Right ventricle myocardium inferior (tissue), 1 donor: ENCODE measurements around the gene ZNF335. TPM values are rescaled to one million over a fixed set of nuclear protein-coding genes. Genes with fewer than 3 reads are reported as not detected.
A peak's percentile ranks its signal among the peaks of the same experiment; 100 is the strongest.
"Not testable (repeated sequence)": the region's sequence is repeated elsewhere in the genome, so short reads cannot be mapped to it uniquely, and the experiment has no call there.

Experiments
- ATAC-seq: fragments of 200-7000 bp; cut with Tn5 transposase; one replicate; pipeline ENCODE4 v1.9.1; 2020; ENCODE audit warnings: mild to moderate bottlenecking, moderate library complexity
- DNase-seq: peaks from one replicate; pipeline ENCODE4 v3.0.0; 2021; ENCODE audit errors: missing footprints
- intact Hi-C: fragments of 100-400 bp; cut with DNase I; formaldehyde crosslinking; loops from one replicate; pipeline ENCODE4 v1.11.0; 2022
- total RNA-seq: library from RNA; stranded (reverse); fragmentation: NEBNext Ultra II Directional; extraction: Animal tissue kit (Norgen Biotek cat#: 25700); gene quantifications from one replicate; pipeline ENCODE4 v1.2.1, GENCODE V29; 2021
- donor health status: DM: no; HTN: yes; CAD: no; lungs with severe emphysema.

Gene ZNF335
- total RNA-seq, 1 donor from 2014 or later: 9.7 TPM

- intact Hi-C loops: no loop called here
- ATAC-seq (no peak), DNase-seq (peak; percentile 48)
Observed at GRCh38 chr20:45962031-45962755, 9.8 kb downstream of the ZNF335 start.

GRCh38 chr20:45959956-45960630 lies 11.9 kb downstream of the ZNF335 start:
- DNase-seq (no peak), ATAC-seq (no peak)
- intact Hi-C loops: no loop called here

DNA sequence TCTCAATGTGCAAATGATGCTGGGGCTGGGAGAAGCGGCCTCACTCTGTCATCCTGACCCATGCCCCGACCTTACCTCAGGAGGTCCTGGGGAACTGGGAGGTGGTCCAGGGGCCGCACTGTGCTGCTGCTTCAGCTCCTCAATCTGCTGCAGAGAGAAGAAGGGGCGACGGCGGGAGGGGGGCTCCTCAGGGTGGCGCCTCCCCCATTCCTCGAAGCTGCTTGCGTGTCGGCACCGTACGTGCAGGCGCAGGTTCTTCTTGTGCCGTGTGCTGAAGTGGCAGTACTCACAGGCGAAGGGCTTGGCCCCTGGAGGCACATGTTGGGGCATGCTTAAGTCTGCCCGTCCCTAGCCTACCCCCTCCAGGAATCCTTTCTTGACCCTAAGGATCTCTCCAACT lies 12.9 kb downstream of the ZNF335 start:
- intact Hi-C loops: no loop called here
- DNase-seq (peak; percentile 26), ATAC-seq (no peak)

- DNase-seq: no peak
- intact Hi-C loops: no loop called here
- no peak for ATAC-seq
Observed at GRCh38 chr20:45958593-45958992, 13.4 kb downstream of the ZNF335 start.

DNA sequence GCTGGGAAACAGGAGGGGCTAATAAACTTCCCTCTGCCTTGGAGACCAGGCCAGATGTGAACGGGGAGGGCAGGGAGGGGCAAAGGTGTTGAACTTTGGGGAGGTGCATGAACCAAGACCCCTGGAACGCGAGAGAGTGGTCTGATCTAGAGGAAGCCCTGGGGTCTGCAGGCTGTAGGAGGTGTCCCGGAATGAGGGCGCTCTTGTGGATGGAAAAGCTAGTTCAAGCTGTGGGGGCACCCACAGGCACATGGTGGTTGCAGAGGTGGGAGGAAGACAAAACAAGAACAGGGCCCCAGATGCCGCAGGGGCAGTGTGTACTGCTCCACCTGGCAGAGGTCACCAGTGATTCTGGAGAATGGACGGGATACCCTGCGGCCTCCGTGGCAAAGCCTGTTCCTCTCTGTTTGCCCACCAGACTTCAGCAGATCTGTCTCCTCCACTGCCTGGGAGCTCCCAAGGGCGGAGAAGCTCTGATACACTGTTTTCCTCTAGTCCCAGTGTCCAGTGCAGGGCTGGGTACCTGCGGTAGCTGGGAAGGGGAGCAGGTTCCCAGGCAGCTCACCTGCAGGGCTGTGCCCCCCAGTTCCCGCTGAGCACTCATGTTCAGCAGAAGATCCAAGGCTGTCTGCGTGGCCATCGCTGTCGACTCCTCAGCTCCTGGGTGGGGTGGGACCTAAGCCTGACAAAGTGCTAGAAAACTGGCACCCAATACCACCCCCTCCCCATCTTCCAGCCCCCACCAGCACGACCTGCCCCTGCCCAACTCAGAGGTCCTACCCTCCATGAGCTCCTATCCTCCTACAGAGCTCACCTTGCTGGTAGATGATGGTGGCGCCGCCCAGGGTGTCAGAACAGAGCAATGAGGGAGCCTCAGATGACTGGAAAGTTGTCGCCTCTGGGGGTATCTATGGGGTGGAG lies 14.7 kb downstream of the ZNF335 start:
- intact Hi-C loops: no loop called here
- ATAC-seq (no peak), DNase-seq (peak; percentile 44)

- ATAC-seq, intact Hi-C loops, DNase-seq: not testable (repeated sequence)
Observed at GRCh38 chr20:45956326-45956725, 15.7 kb downstream of the ZNF335 start.

GRCh38 chr20:45953672-45954071 lies 18.3 kb downstream of the ZNF335 start:
- DNase-seq (peak; percentile 16), ATAC-seq (no peak)
- intact Hi-C loops: no loop called here

- DNase-seq (peak; percentile 9), ATAC-seq (no peak)
- intact Hi-C loops: no loop called here
Observed at GRCh38 chr20:45952861-45953260, 19.1 kb downstream of the ZNF335 start.

DNA sequence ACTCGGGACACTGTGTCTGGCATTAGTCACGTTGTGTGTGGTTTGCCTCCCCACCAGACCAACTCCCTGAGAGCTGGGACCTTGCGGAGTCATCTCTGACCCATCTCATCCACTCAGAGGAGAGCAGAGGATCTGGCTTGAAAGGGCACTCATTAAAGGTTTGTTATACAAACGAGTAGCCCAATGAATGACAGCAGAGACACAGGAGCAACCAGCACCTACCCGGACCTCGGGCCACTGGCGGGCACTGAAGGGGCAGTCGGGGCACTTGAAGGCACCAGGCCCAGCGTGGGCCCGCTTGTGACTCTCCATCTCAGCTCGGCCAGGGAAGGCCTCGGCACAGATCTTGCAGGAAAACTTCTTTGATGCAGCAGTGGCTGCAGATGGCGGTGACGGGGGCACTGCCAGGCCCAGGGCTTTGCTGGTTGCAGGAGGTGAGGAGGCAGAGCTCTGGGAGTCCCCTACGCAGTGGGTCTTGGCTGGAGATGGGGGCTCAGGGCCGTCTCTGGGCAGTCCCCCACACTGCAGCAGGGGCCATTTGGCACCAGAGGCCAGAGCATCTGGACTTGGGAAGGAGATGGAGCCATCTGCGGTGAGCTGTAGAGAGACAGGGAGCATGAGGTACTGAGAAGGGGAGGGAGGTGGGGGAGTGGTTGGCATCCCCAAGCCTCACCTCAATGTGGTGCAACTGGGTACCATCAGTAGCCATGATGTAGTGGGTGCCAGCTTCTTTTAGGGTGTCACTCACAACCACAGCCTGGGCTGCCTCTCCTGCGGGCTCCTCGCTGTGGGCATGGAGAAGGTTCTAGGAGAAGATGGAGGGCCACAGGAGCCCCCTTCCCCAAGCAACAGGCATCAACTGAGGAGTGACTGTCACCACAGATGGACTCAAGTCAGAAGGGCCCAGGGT lies 19.8 kb downstream of the ZNF335 start:
- DNase-seq: no peak
- ATAC-seq: no peak
- intact Hi-C loops: no loop called here

DNA sequence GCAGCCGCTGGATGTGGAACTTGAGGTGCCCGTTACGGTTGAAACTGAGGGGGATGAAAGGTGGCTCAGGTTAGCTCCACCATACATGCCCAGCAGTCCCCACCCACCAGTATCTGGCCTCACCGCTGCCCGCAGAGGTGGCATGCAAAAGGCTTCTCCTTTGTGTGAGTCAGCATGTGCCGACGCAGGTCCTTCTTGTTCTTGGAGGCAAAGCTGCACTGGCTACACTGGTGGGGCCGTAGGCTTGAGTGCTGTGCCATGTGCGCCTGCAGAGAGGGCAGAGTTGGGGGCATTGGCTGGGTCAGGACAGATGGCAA lies 21.7 kb downstream of the ZNF335 start:
- DNase-seq: peak; percentile 62
- intact Hi-C loops: no loop called here
- ATAC-seq: no peak

GRCh38 chr20:45949542-45950329 lies 22.3 kb downstream of the ZNF335 start:
- ATAC-seq: no peak
- peak; percentile 56 for DNase-seq
- intact Hi-C loops: no loop called here

DNA sequence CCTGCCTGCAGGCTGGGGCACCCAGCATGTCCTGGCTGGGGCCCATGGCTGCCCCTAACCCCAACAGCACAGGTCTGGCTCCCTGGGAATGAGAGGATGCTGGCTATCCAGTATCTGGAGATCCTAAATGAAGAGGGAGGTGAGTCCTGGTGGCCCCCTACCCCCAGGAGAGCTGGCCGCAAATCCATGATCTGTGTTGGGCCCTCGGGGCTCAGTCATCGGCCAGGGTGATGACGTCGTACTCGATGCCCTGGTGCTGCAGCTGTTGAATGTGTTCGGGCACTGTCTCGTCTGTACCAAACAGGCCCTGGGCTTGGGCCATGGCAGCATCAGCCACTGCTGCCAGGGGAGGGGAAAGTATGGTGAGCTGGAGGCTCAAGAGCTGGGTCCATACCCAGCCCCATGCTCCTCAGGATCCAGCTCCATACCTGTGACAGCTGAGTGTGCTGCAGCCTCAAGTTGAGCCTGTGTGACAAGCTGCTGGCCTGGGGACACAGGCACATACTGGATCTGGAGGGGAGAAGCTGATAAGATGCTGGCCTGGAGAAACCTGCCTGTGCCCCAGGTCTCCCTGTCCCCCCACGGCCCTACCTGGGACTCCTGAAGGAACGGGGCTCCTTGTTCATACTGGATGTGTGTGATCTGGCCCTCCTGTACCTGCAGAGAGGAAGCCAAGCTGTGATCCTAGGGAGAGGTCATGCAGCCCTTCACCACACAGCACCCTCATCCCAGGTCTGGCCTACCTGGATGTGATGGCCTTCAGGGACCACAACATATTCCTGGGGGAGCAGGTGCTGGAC lies 23.1 kb downstream of the ZNF335 start:
- no peak for ATAC-seq
- intact Hi-C loops: no loop called here

GRCh38 chr20:45948261-45948733 lies 23.7 kb downstream of the ZNF335 start:
- no peak for ATAC-seq
- DNase-seq: no peak
- intact Hi-C loops: no loop called here

More for the DNA sequence above, 23.1 kb downstream of the ZNF335 start:
- peak; percentile 66 for DNase-seq

DNA sequence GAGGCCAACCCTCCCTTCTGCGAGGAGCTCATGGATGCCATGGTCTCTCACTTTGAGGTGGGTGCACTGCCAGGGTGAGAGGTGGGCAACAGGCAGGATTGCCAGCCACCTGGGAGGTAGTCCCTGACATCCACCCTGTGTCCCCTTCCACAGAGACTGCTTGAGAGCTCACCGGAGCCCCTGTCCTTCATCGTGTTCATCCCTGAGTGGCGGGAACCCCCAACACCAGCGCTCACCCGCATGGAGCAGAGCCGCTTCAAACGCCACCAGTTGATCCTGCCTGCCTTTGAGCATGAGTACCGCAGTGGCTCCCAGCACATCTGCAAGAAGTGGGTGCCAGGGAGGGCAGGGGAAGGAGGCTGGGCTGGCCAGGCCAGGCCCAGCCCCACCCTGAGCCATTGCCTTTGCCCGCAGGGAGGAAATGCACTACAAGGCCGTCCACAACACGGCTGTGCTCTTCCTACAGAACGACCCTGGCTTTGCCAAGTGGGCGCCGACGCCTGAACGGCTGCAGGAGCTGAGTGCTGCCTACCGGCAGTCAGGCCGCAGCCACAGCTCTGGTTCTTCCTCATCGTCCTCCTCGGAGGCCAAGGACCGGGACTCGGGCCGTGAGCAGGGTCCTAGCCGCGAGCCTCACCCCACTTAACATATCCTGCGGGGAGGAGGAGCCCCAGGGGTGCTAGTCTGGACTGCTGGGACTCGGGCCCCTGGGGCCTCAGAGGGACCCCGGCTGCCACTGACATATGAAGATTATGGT lies 24.7 kb downstream of the ZNF335 start:
- DNase-seq: peak; percentile 26
- intact Hi-C loops: no loop called here
- no peak for ATAC-seq

DNA sequence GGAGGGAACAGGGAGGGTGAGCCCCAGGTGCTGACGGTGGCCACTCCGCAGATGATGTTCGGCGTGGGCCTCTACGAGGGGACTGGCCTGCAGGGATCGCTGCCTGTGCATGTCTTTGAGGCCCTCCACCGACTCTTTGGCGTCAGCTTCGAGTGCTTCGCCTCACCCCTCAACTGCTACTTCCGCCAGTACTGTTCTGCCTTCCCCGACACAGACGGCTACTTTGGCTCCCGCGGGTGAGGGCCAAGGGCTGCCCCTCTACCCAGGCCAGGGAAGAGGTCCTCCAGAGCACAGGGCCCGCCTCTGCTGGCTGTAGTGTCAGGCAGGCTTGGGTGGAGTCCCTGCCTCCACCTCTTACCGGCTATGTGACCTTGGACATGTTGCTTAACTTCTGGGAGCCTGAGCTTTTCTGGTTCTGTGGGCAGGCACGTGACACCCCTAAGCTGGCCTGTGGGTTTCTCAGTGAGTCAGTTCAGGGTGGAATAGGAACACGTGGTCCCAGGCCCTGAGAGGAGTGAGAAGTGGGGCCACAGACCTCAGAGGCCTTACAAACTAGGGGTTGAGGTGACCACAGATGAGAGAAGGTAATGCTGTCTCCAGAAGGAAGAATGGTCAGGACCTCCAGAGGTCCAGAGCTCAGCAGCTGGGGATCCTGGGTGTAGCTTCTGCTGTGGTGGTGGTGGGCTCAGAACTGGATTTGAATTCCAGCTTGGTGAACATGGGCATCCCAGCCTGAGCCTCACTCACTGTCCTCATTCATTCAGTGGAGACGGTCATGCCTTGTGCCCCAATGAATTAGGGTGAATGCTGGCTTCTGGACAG lies 25.6 kb downstream of the ZNF335 start:
- DNase-seq (peak; percentile 69), ATAC-seq (peak; percentile 41)
- intact Hi-C loops: no loop called here
